Upper lobe of left lung (tissue), 4 donors: Measurements from ENCODE around the gene PRKAB1.

ENCODE experiments used
- EP300 ChIP-seq, 4 donors: sonication (generic); formaldehyde crosslinking; IDR thresholded peaks; one replicate each; pipeline ENCODE4 v1.5.1; 2017; ENCODE audit warnings: antibody characterized with exemption in 4 of 4, control low read depth in 2 of 4
- POLR2A ChIP-seq, 4 donors: fragments of 450-650 bp; IDR thresholded peaks; one replicate each; pipeline ENCODE4 v1.5.1; 2016 to 2017; ENCODE audit warnings: antibody characterized with exemption in 4 of 4, mild to moderate bottlenecking in 2 of 4
- TF ChIP-seq, protein P1 (sequence below), 6 experiments: fragments of 450-650 bp in 4 of 6; fragments of 200-600 bp in 2 of 6; sonication (generic) in 2 of 6; IDR thresholded peaks; one replicate each; pipeline ENCODE4 v1.5.1; 2016 to 2019; ENCODE audit warnings: antibody characterized with exemption in 6 of 6

GRCh38 chr12:119681728-119682638 lies 14.1 kb downstream of the PRKAB1 start:
- TF ChIP-seq, protein P1, sequence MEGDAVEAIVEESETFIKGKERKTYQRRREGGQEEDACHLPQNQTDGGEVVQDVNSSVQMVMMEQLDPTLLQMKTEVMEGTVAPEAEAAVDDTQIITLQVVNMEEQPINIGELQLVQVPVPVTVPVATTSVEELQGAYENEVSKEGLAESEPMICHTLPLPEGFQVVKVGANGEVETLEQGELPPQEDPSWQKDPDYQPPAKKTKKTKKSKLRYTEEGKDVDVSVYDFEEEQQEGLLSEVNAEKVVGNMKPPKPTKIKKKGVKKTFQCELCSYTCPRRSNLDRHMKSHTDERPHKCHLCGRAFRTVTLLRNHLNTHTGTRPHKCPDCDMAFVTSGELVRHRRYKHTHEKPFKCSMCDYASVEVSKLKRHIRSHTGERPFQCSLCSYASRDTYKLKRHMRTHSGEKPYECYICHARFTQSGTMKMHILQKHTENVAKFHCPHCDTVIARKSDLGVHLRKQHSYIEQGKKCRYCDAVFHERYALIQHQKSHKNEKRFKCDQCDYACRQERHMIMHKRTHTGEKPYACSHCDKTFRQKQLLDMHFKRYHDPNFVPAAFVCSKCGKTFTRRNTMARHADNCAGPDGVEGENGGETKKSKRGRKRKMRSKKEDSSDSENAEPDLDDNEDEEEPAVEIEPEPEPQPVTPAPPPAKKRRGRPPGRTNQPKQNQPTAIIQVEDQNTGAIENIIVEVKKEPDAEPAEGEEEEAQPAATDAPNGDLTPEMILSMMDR (IDR thresholded peaks at IDR 0.05): no peak
- TF ChIP-seq POLR2A (IDR thresholded peaks at IDR 0.05) (no peak), EP300 (IDR thresholded peaks at IDR 0.05) (no peak)
